Activated T-cell treated with anti-CD3 and anti-CD28 coated beads for 24 hours (primary cell): Measurements from ENCODE around the gene SSR4.
"Not testable (repeated sequence)": the region's sequence is repeated elsewhere in the genome, so short reads cannot be mapped to it uniquely, and the experiment has no call there.

Experiments used
- DNase-seq: peaks from one replicate; pipeline ENCODE4 v3.0.0-alpha.2; 2020; ENCODE audit warnings: low read depth

The SSR4 gene

GRCh38 chrX:153794018-153794896, at the start of gene SSR4, which contains the start of gene IDH3G:
TSS of gene SSR4 (plus strand) at chrX:153794668. CDS start at chrX:153794688, 20 bp downstream.
TSS of gene IDH3G (minus strand) at chrX:153794375. CDS start at chrX:153794326, 49 bp downstream.
- peak; percentile 86 for DNase-seq

GRCh38 chrX:153745067-153745433, 49.4 kb upstream of the SSR4 start:
- not testable (repeated sequence) for DNase-seq

- no peak for DNase-seq
These were observed 48.1 kb upstream of the SSR4 start for GRCh38 chrX:153746359-153746758.

- DNase-seq, result not testable (repeated sequence)
These were observed 47.5 kb upstream of the SSR4 start for GRCh38 chrX:153746991-153747390.

- DNase-seq, result not testable (repeated sequence)
These were observed 45.5 kb upstream of the SSR4 start for GRCh38 chrX:153749017-153749416.

- DNase-seq, result no peak
These were observed 44.2 kb upstream of the SSR4 start for GRCh38 chrX:153750127-153750774.

- no peak for DNase-seq
These were observed 39.3 kb upstream of the SSR4 start for GRCh38 chrX:153755136-153755535.

GRCh38 chrX:153761863-153762262, 32.6 kb upstream of the SSR4 start:
- DNase-seq, result no peak

- no peak for DNase-seq
These were observed 31.8 kb upstream of the SSR4 start for GRCh38 chrX:153762626-153763173.

- DNase-seq, result no peak
These were observed 31.1 kb upstream of the SSR4 start for GRCh38 chrX:153763298-153763932.

- peak; percentile 52 for DNase-seq
These were observed 30.3 kb upstream of the SSR4 start, which contains the start of gene PLXNB3 for GRCh38 chrX:153763989-153764755. TSS of gene PLXNB3 (plus strand) at chrX:153764249. CDS start at chrX:153765536, 1,287 bp downstream.

- DNase-seq, result no peak
These were observed 29.7 kb upstream of the SSR4 start for GRCh38 chrX:153764786-153765137.

GRCh38 chrX:153765138-153766079, 29.1 kb upstream of the SSR4 start:
- DNase-seq, result no peak

- peak; percentile 41 for DNase-seq
These were observed 28.2 kb upstream of the SSR4 start for GRCh38 chrX:153766098-153766817.

GRCh38 chrX:153766871-153767673, 27.4 kb upstream of the SSR4 start:
- DNase-seq, result no peak

GRCh38 chrX:153767674-153768055, 26.8 kb upstream of the SSR4 start:
- no peak for DNase-seq

GRCh38 chrX:153768311-153769157, 25.9 kb upstream of the SSR4 start:
- no peak for DNase-seq
